AG09309 (cell line): ENCODE results near the gene ROS1.

Experiments
- DNase-seq: peaks from one replicate; pipeline ENCODE4 v3.0.0-alpha.2; 2010; ENCODE audit warnings: low read depth
- H3K4me3 ChIP-seq: 2 replicates; pipeline ENCODE4 v1.5.1; 2011; ENCODE audit warnings: mild to moderate bottlenecking, low read depth, low read length, moderate library complexity; ENCODE audit not compliant: control insufficient read depth
- CTCF ChIP-seq: IDR thresholded peaks from 2 replicates; pipeline ENCODE4 v1.5.1; 2011; ENCODE audit warnings: mild to moderate bottlenecking, low read depth, low read length, inconsistent platforms; ENCODE audit not compliant: insufficient read depth, control insufficient read depth; ENCODE audit errors: missing control alignments

ROS1 gene

GRCh38 chr6:117465691-117466090 is 39.9 kb upstream of the ROS1 start:
- no peak for TF ChIP-seq CTCF
- no peak overlapping the region for H3K4me3 ChIP-seq
- DNase-seq = no peak

- no peak for TF ChIP-seq CTCF
- H3K4me3 ChIP-seq = no peak overlapping the region
- no peak for DNase-seq
Observed at GRCh38 chr6:117464700-117465099, 39.0 kb upstream of the ROS1 start.

- no peak for TF ChIP-seq CTCF
- peak overlapping the region; percentile 6 for H3K4me3 ChIP-seq
- no peak for DNase-seq
Observed at GRCh38 chr6:117463762-117464665, 38.3 kb upstream of the ROS1 start.

- no peak for DNase-seq
- TF ChIP-seq CTCF = no peak
- H3K4me3 ChIP-seq = no peak overlapping the region
Observed at GRCh38 chr6:117459204-117459944, 33.6 kb upstream of the ROS1 start.

- H3K4me3 ChIP-seq = no peak overlapping the region
- DNase-seq = no peak
- TF ChIP-seq CTCF = no peak
Observed at GRCh38 chr6:117456998-117457397, 31.3 kb upstream of the ROS1 start.

- no peak for TF ChIP-seq CTCF
- no peak for DNase-seq
- H3K4me3 ChIP-seq = no peak overlapping the region
Observed at GRCh38 chr6:117456250-117456649, 30.5 kb upstream of the ROS1 start.
